ENCODE measurements around the gene WASHC4.

Gene WASHC4

DNA sequence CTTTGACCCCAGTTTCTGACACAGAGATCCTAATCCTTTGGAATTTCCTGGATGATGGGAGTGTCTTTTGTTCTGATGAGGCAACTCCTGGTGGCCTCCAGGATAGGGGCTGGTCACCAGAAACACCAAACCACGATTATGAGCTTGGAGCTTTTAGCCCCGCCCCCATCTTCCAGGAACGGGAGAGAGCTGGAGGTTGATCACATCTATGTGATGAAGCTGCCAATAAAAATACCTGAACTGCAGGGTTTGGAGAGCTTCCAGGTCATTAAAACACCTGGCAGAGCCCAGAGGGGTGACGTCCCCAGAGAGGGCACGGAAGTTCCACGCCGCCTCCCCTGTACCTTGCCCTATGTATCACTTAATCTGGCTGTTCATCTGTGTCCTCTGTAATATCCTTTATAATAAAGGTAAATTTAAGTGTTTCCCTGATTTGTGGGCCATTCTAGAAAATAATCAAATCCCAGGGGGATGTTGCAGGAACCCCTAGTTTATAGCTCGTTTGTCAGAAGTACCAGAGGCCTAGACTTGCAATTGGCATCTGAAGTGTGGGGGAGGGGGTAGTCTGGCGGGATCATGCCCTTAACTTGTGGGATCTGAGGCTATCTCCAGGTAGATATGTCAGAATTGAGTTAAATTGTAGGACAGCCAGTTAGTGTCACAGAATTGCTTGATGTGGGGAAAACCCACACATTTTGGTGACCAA lies 107.3 kb downstream of the WASHC4 start:
- TF ChIP-seq, protein P1, sequence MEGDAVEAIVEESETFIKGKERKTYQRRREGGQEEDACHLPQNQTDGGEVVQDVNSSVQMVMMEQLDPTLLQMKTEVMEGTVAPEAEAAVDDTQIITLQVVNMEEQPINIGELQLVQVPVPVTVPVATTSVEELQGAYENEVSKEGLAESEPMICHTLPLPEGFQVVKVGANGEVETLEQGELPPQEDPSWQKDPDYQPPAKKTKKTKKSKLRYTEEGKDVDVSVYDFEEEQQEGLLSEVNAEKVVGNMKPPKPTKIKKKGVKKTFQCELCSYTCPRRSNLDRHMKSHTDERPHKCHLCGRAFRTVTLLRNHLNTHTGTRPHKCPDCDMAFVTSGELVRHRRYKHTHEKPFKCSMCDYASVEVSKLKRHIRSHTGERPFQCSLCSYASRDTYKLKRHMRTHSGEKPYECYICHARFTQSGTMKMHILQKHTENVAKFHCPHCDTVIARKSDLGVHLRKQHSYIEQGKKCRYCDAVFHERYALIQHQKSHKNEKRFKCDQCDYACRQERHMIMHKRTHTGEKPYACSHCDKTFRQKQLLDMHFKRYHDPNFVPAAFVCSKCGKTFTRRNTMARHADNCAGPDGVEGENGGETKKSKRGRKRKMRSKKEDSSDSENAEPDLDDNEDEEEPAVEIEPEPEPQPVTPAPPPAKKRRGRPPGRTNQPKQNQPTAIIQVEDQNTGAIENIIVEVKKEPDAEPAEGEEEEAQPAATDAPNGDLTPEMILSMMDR (IDR thresholded peaks at IDR 0.05): no peak
- Histone ChIP-seq H3K27me3 (no peaks in the 10 kb centered on the region), H3K4me3 (ENCODE audit: low read depth in 1 of 2, low read length in 1 of 2) (no peak overlapping the region), H3K4me1 (ENCODE audit: control insufficient read depth in 1 of 2, insufficient read depth in 1 of 2, low read depth in 1 of 2, low read length in 1 of 2) (peaks cover 16 to 24% of the 10 kb centered on the region in 2 experiments), H3K27ac (no peak overlapping the region), H3K9me3 (no peaks in the 10 kb centered on the region), H3K36me3 (peaks cover 83% of the 10 kb centered on the region)

DNA sequence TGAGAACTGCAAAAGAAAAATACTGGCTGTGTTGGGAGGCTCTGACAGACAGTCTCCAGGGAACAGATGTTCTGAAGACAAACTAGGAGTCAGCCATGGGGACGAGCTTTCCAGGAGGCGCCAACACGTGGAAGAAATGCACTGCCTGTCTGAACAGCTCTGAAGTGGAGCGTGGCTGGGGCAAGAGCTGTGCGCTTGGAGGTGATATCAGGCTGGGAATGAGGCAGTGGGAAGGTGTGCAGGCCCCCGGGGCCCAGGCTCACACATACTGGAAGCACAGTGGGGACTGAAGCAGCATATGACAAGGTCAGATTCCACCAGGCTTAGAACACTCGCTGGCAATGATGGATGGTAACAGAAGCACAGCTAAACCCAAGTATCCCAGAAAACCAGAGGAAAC lies 110.9 kb downstream of the WASHC4 start:
- Histone ChIP-seq H3K4me1 (ENCODE audit: control insufficient read depth in 1 of 2, insufficient read depth in 1 of 2, low read depth in 1 of 2, low read length in 1 of 2) (peaks cover 51 to 52% of the 10 kb centered on the region in 2 experiments), H3K36me3 (peaks cover 62% of the 10 kb centered on the region), H3K27me3 (no peaks in the 10 kb centered on the region), H3K27ac (peak overlapping the region; percentile 85), H3K9me3 (no peaks in the 10 kb centered on the region), H3K4me3 (ENCODE audit: low read depth in 1 of 2, low read length in 1 of 2) (no peak overlapping the region)
- TF ChIP-seq, protein P1 (IDR thresholded peaks at IDR 0.05): no peak

Data from neutrophil (primary cell).